PC-9 (cell line): ENCODE measurements around the gene PDIA6. TPM values are rescaled to one million over a fixed set of nuclear protein-coding genes. Genes with fewer than 3 reads are reported as not detected.
A peak's percentile ranks its signal among the peaks of the same experiment; 100 is the strongest.
"Not testable (repeated sequence)": the region's sequence is repeated elsewhere in the genome, so short reads cannot be mapped to it uniquely, and the experiment has no call there.

Source experiments
- BruUV-seq: library from RNA; stranded (reverse); fragments of 400-500 nt; replicated peaks from 2 replicates; lab custom pipeline; 2021; lab: Mats Ljungman, UMichigan
- CTCF ChIA-PET: fragments of 300-600 bp; sonication (Branson Sonifier 250); formaldehyde crosslinking; loops from one replicate; lab custom pipeline; 2022; ENCODE audit warnings: antibody characterized with exemption; lab: Charles Lee
- POLR2A ChIA-PET: fragments of 300-600 bp; sonication (Branson Sonifier 250); formaldehyde crosslinking; loops from one replicate; lab custom pipeline; 2022; ENCODE audit warnings: antibody characterized with exemption; ENCODE audit not compliant: unreplicated experiment; lab: Charles Lee
- DNase-seq, 2 experiments: peaks; one replicate each; pipeline versions ENCODE4 v3.0.0 to v3.0.0-alpha.2; 2015 to 2022; ENCODE audit warnings: mixed read lengths in 1 of 2
- H2AFZ ChIP-seq: fragments of 200-600 bp; sonication (generic); 2 replicates; pipeline ENCODE4 v1.8.1; 2017; ENCODE audit warnings: antibody characterized with exemption
- H3F3A ChIP-seq: fragments of 200-600 bp; sonication (generic); 2 replicates; pipeline ENCODE4 v1.8.1; 2017; ENCODE audit warnings: antibody characterized with exemption, mild to moderate bottlenecking, low read depth; ENCODE audit not compliant: insufficient read depth
- H3K27ac ChIP-seq: fragments of 200-600 bp; sonication (generic); 2 replicates; pipeline ENCODE4 v1.6.1; 2016; ENCODE audit warnings: mixed run types
- H3K27me3 ChIP-seq: fragments of 200-600 bp; sonication (generic); 2 replicates; pipeline ENCODE4 v1.6.1; 2016; ENCODE audit warnings: low read depth, mixed run types; ENCODE audit not compliant: insufficient read depth
- H3K36me3 ChIP-seq: fragments of 200-600 bp; sonication (generic); 2 replicates; pipeline ENCODE4 v1.6.1; 2016; ENCODE audit warnings: low read depth, mixed run types
- H3K4me1 ChIP-seq: fragments of 200-600 bp; sonication (generic); replicated peaks from 2 replicates; pipeline ENCODE4 v1.6.1; 2016; ENCODE audit warnings: mixed run types; ENCODE audit not compliant: insufficient read depth
- H3K4me2 ChIP-seq: fragments of 200-600 bp; sonication (generic); 2 replicates; pipeline ENCODE4 v1.6.1; 2017; ENCODE audit warnings: mixed run types
- H3K4me3 ChIP-seq: fragments of 200-600 bp; sonication (generic); 2 replicates; pipeline ENCODE4 v1.6.1; 2016; ENCODE audit warnings: mixed run types
- H3K79me2 ChIP-seq: fragments of 200-600 bp; sonication (generic); 2 replicates; pipeline ENCODE4 v1.6.1; 2017; ENCODE audit warnings: low read depth, mixed run types
- H3K9me2 ChIP-seq: fragments of 200-600 bp; sonication (generic); 2 replicates; pipeline ENCODE4 v1.8.1; 2017; ENCODE audit warnings: mild to moderate bottlenecking; ENCODE audit not compliant: insufficient read depth
- H3K9me3 ChIP-seq: fragments of 200-600 bp; sonication (generic); 2 replicates; pipeline ENCODE4 v1.8.1; 2016; ENCODE audit warnings: low read depth; ENCODE audit not compliant: insufficient read depth
- H4K20me1 ChIP-seq: fragments of 200-600 bp; sonication (generic); 2 replicates; pipeline ENCODE4 v1.8.1; 2017; ENCODE audit not compliant: insufficient read depth
- CTCF ChIP-seq: fragments of 200-600 bp; sonication (generic); conservative IDR thresholded peaks from 2 replicates; pipeline ENCODE4 v1.6.1; 2017; ENCODE audit warnings: mixed run types, antibody characterized with exemption, mild to moderate bottlenecking, moderate library complexity
- EZH2 ChIP-seq: fragments of 200-600 bp; sonication (generic); IDR thresholded peaks from 2 replicates; pipeline ENCODE4 v1.8.0; 2017; ENCODE audit warnings: antibody characterized with exemption, low read depth
- intact Hi-C: fragments of 100-400 bp; cut with micrococcal nuclease; formaldehyde crosslinking; loops from one replicate; pipeline ENCODE4 v1.10.0; 2022; ENCODE audit not compliant: unreplicated experiment
- total RNA-seq: library from RNA; stranded (reverse); gene quantifications from 2 replicates; pipeline ENCODE4 v1.2.3, GENCODE V29; 2021

PDIA6 gene
- total RNA-seq, 1 experiment from 2014 or later: 170 TPM

GRCh38 chr2:10819714-10820314 lies 7.2 kb upstream of the PDIA6 start:
- H3K9me2 ChIP-seq: no peaks in the 10 kb centered on the region
- H3K4me2 ChIP-seq: no peak overlapping the region
- H2AFZ ChIP-seq: no peak overlapping the region
- H3K27ac ChIP-seq: no peak overlapping the region
- ChIA-PET CTCF (no interaction called here), POLR2A (no interaction called here)
- H3K4me1 ChIP-seq: no peaks in the 10 kb centered on the region
- no peaks in the 10 kb centered on the region for H3K79me2 ChIP-seq
- H3K27me3 ChIP-seq: peaks cover 67% of the 10 kb centered on the region
- H3K9me3 ChIP-seq: no peaks in the 10 kb centered on the region
- peaks cover under 1% of the 10 kb centered on the region; the same call in 1 of the 2 replicates for H3F3A ChIP-seq
- no peaks in the 10 kb centered on the region for H3K36me3 ChIP-seq
- BruUV-seq: no TSS peak
- no peak overlapping the region for H3K4me3 ChIP-seq
- TF ChIP-seq CTCF (no peak), EZH2 (no peak)
- intact Hi-C loops: no loop called here
- DNase-seq: no peak
- no peaks in the 10 kb centered on the region for H4K20me1 ChIP-seq

- POLR2A ChIA-PET: no interaction called here
- Histone ChIP-seq H3K79me2 (no peaks in the 10 kb centered on the region), H3K27me3 (peaks cover 59% of the 10 kb centered on the region), H3K36me3 (no peaks in the 10 kb centered on the region), H3K27ac (no peak overlapping the region), H3K9me3 (no peaks in the 10 kb centered on the region), H2AFZ (no peak overlapping the region), H3K4me1 (no peaks in the 10 kb centered on the region), H4K20me1 (no peaks in the 10 kb centered on the region), H3K9me2 (no peaks in the 10 kb centered on the region), H3K4me2 (no peak overlapping the region), H3F3A (peaks cover 7% of the 10 kb centered on the region; the same call in 1 of the 2 replicates), H3K4me3 (no peak overlapping the region)
- CTCF ChIA-PET: no interaction called here
- no TSS peak for BruUV-seq
- no peak for DNase-seq
- intact Hi-C loops: no loop called here
- TF ChIP-seq EZH2 (no peak), CTCF (no peak)
These were observed 6.4 kb upstream of the PDIA6 start for GRCh38 chr2:10818984-10819383.

- CTCF ChIA-PET: interaction anchor here (0.5 kb wide), 1 partner anchor 315 kb away, joined by 4 read pairs; a partner anchor contains a TSS
- intact Hi-C loops, H3K9me3 ChIP-seq: not testable (repeated sequence)
These were observed 5.7 kb upstream of the PDIA6 start for GRCh38 chr2:10818305-10818704.

GRCh38 chr2:10817413-10817812 lies 4.8 kb upstream of the PDIA6 start:
- intact Hi-C loops: no loop called here
- POLR2A ChIA-PET: no interaction called here

More at GRCh38 chr2:10818305-10818704, 5.7 kb upstream of the PDIA6 start:
- POLR2A ChIA-PET, H2AFZ ChIP-seq, H3K4me1 ChIP-seq, DNase-seq, H3K9me2 ChIP-seq, BruUV-seq, H3K4me2 ChIP-seq, H3K79me2 ChIP-seq, H4K20me1 ChIP-seq, H3F3A ChIP-seq, H3K36me3 ChIP-seq, H3K4me3 ChIP-seq, H3K27ac ChIP-seq: not testable (repeated sequence)
- H3K27me3 ChIP-seq: peaks cover 52% of the 10 kb centered on the region

More at GRCh38 chr2:10817413-10817812, 4.8 kb upstream of the PDIA6 start:
- no peak overlapping the region for H3K4me2 ChIP-seq
- H3K9me2 ChIP-seq: no peaks in the 10 kb centered on the region
- peaks cover 43% of the 10 kb centered on the region for H3K27me3 ChIP-seq
- DNase-seq: peak in 1 of 2 experiments; percentile 30
- CTCF ChIA-PET: interaction anchor here (0.6 kb wide), 1 partner anchor 178 kb away, joined by 3 read pairs; no protein-coding TSS in a partner anchor
- H3K4me3 ChIP-seq: no peak overlapping the region
- H4K20me1 ChIP-seq: no peaks in the 10 kb centered on the region
- BruUV-seq: no TSS peak
- TF ChIP-seq EZH2: no peak
- peak; percentile 53 for TF ChIP-seq CTCF
- no peaks in the 10 kb centered on the region for H3K36me3 ChIP-seq
- H3K79me2 ChIP-seq: no peaks in the 10 kb centered on the region
- H3F3A ChIP-seq: peaks cover 7% of the 10 kb centered on the region; the same call in 1 of the 2 replicates
- H3K4me1 ChIP-seq: no peaks in the 10 kb centered on the region
- no peak overlapping the region for H2AFZ ChIP-seq
- no peaks in the 10 kb centered on the region for H3K9me3 ChIP-seq
- no peak overlapping the region for H3K27ac ChIP-seq
